HuH-7 (cell line): ENCODE measurements around the gene ZNF57.
"Not testable (repeated sequence)": the region's sequence is repeated elsewhere in the genome, so short reads cannot be mapped to it uniquely, and the experiment has no call there.

ENCODE experiments used
- DNase-seq: peaks from one replicate; pipeline ENCODE4 v3.0.0; 2011; ENCODE audit warnings: low spot score

ZNF57 gene

DNA sequence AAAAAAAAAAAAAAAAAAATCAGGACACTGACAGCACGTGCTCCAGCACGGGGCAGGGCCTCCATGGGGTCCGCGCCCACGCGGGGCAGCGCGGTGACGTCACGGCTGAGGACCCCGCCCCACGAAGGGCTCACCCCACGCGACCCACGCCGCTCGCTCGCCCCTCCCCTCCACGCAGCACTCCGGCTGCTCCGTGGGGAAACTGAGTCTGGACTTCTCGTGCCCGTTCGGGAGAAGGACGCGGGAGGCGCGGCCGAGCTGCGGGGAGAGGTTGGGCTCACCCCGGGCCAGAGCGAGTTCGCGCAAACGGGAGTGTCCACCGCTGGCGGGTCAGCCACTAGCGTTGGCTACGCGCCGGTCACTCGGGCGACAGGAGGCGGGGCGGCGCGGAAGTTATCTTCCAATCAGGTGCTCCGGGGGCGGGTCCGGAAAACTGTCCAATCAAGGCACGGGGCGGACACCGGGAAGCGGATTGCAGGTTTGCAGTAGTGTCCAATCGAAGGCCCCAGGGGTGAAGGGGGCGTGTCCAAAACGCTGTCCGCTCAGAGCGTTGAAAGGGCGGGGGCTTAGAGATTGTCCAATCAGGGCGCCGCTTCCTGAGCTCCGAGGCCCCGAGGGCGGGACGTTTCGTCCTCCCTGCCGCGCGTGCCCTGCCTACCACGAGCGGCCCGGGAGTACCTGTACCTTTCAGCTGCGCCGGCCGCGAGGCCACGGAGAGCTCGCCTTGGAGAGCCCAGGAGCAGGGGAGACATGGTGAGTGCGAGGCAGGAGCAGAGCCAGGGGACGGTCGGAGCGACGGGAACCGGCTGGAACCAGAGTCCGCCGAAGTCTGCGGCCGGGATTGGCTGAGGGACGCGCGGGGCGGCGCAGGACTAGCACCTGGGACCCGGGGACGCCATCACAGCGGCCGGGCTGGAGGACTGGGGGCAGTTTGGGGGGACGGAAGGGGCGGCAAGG, at the start of gene ZNF57:
Gene ZNF57, plus strand, starts transcription at position 633 of the 957 bp plus-strand sequence. Its CDS starts 118 bp downstream, at position 751.
- peak; percentile 97 for DNase-seq

DNA sequence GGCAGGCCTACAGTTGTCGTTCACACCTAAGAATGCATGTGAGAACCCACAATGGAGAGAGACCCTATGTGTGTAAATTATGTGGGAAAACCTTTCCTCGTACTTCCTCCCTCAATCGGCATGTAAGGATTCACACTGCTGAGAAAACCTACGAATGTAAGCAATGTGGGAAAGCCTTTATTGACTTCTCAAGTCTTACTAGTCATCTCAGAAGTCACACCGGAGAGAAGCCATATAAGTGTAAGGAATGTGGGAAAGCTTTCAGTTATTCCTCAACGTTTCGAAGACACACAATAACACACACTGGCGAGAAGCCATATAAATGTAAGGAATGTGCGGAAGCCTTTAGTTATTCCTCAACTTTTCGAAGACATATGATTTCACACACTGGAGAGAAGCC, 48.1 kb upstream of the ZNF57 start:
- no peak for DNase-seq

DNA sequence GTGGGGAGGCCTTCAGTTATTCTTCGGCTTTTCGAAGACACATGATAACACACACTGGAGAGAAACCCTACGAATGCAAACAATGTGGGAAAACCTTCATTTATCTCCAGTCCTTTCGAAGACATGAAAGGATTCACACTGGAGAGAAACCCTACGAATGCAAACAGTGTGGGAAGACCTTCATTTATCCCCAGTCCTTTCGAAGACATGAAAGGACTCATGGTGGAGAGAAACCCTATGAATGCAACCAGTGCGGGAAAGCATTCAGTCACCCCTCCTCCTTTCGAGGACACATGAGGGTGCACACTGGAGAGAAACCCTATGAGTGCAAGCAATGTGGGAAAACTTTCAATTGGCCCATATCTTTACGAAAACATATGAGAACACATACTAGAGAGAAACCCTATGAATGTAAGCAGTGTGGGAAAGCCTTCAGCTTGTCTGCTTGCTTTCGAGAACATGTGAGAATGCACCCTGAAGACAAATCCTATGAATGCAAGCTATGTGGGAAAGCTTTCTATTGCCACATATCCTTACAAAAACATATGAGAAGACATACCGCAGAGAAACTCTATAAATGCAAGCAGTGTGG, 47.6 kb upstream of the ZNF57 start:
- no peak for DNase-seq

DNA sequence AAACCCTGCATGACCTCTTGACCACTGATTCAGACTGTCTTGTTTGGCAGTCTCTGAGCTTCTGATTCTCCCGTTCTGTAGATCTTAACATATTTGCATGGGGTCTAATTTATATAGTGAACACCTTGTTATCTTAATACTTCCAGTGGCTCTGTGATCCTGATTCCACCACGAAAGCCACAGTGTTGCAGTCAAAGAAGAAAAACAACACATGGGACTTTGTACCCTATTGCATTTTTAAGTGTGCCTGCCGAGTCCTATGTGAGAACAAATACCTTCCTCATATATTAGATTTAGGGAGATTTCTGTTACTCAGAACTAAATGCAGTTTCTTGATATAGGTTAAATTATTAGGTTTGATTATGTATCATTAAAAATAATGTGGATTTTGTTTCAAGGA, 45.9 kb upstream of the ZNF57 start:
- DNase-seq = no peak

DNA sequence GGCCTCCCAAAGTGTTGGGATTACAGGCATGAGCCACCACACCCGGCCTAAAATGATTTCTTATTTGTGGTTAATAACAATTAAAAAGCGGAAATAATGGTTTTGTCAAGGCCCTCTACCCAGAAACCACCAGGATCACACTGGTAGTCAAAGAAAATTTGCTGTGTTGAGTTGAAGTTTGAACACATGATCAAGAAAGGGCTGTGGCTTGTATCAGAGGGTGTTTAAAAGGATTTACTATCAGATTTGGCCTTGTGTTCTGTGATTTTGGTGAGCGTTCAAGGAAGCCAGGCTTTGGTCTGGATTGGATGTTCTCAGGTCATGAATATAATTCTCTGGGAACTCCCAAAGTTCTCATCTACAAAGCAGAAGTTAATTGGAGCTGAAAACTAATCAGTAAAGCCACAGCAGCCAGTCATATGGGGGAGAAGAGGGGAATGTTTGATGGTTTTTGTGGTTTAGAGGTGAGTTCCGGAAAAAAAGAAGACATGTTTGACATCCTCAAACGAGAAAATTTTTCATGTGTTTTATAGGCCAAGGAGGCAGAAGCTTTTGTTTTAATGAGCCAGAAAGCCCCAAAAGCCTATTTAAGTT, 44.2 kb upstream of the ZNF57 start:
- DNase-seq = no peak

DNA sequence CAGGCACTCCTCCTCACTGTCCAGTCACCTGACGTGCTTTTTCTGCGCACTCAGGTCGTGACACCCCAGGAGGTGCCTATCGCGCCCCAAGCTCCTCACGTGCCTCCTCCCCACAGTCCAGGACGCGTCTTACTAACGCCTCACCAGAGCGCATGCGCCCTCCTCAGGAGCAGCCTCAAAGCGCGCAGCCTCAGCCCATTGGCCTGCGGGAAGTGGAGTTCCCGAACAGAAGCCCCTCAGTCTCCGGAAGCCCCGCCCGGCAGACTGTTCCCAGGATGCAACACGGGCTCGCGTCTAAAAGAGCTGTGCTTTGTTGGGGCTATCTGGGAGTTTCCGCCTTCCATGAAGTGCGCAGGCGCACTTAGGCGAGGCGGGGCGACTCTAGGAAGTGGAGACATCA, 41.9 kb upstream of the ZNF57 start:
- DNase-seq = no peak

DNA sequence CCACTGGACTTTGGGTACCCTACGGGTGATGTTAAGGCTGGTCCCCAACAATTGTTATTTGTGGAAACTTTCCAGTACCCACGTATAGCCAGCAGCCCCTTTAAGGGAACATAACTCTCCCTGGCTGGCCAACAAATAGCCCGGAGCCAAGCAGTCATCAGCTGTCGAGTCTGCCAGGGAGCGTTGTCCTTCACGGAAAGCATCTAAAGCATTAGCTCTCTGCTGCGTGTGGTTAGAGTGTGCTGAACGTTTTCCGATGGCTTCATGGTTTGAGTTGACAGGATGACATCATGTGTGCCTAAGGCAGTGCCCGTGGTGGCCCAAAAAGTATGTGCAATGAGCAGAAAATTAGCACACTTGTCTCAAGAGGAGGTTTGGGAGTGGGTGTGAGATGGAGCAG, 36.9 kb upstream of the ZNF57 start:
- no peak for DNase-seq

DNA sequence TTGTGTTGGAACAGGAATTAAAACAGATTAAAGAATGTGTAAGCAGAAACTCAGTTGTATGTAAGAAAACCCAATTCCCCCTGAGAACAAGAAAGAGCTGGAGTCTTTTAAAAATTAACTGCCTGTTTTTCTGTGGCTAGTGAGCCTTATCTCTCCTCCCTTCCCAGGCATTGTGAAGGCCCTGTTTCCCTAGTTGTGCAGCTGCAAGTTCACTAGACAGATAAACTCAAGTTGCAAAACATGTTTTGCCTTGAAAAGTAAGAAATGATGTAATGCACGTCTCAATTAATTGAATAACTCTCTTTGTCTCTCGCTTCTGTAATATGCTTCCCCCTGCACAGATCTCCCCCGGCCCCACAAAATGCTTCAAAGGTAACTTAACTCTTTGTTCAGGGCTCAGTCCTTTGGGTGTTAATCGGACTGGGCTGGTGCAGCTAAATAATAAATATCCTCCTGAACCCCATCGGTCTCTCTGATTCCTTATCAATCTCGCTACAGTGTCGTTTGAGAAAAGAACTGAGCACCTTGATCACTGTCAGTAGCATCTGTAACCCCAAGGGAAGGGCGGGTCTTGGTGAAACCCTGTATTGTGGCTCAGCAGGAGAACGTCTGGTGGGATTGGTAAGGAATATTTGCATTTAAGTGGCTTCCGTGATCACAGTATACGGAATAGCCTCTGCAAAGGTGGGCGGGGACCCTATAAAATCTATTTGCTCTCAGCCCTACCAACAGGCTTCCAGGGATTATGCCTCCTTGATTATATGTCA, 35.2 kb upstream of the ZNF57 start:
- no peak for DNase-seq

DNA sequence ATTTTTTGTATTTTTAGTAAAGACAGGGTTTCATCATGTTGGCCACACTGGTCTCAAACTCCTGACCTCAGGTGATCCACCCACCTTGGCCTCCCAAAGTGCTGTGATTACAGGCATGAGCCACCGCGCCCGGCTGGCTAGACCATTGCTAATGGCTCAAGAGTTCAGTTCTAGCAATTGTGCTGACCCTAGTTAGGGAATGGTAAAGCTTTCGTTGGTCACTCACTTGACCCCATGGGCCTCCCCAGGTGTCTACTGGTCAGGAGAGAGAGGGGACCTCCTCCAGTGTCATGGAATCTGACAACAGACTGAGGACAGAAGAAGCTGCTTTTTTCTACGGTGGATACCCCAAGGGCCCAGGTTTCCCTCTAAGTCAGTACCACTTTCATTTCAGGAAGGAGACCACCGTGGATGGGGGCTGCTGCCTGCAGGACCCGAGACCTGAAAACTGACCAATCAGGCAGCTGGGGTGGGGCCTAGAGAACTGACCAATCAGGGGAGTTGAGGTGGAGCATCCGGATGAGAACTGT, 34.2 kb upstream of the ZNF57 start:
- no peak for DNase-seq

DNA sequence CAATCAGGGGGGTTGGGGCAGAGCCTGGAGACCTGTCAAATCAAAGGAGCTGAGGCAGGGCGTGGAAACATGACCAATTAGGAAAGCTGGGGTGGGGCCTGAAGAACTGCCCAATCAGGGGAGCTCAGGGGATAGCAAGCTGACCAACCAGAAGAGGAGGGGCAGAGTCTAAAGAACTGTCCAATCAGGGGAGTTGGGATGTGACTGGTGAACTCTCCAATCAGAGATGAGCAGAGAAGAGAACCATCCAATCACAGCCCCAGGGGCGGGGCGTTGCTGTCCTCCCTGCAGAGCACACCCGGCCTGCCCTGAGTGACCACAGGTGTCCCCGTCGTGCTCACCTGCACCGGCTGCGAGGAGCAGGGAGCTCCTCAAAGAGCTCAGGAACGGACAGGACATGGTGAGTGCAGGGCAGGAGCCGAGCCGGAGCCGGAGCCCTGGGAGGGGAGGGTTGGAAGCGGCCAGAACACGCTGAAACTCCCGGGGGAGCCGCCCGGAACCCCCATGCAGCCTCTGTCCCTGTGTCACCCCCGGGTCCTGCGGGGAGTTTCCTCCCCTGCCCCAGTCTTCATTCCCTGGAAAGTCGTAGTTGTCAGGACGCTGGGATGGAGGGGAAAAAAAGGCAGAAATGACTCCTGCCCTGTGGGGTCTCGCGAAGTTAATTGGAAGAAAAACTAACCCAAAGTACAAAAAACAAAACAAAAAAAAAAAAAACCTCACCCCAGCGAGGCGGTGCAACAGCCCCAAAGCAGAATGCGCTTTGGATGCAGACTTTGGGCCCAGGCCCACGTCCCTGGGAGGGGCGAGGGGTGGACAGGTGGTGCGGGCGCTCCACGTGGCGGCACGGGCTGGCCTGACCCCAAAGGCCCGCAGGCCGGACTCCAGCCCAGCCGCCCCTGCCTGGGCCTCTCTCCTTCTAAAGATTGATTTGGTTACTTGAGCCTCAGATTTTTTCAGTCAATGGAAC, 33.4 kb upstream of the ZNF57 start, which contains the start of gene ZNF556:
Gene ZNF556, plus strand, starts transcription at position 311 of the 967 bp plus-strand sequence. Its CDS starts 87 bp downstream, at position 398.
- DNase-seq = no peak

DNA sequence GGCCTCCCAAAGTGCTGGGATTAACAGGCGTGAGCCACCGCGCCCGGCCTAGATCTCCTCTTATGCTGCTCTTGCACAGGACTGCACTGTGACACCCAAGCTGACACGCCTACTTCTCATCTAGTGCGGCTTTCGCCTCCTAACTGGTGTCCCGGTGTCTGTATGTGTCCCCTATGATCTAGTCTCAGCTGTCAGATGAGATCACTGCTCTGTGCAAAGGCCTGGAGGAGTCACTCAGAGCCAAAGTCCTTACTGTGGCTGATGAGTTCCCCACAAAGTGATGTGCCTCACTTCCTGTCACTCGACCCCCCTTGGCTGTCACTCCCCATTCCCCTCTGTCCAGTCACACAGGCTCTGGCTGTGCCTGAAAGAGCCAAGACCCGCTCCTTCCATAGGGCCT, 31.1 kb upstream of the ZNF57 start:
- no peak for DNase-seq

DNA sequence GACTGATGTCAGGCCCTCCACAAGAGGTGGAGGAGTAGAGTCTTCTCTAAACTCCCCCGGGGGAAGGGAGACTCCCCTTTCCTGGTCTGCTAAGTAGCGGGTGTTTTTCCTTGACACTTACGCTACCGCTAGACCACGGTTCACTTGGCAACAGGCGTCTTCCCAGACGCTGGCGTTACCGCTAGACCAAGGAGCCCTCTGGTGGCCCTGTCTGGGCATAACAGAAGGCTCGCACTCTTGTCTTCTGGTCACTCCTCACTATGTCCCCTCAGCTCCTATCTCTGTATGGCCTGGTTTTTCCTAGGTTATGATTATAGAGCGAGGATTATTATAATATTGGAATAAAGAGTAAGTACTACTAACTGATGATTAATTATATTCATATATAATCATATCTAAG, 28.6 kb upstream of the ZNF57 start:
- DNase-seq = not testable (repeated sequence)

DNA sequence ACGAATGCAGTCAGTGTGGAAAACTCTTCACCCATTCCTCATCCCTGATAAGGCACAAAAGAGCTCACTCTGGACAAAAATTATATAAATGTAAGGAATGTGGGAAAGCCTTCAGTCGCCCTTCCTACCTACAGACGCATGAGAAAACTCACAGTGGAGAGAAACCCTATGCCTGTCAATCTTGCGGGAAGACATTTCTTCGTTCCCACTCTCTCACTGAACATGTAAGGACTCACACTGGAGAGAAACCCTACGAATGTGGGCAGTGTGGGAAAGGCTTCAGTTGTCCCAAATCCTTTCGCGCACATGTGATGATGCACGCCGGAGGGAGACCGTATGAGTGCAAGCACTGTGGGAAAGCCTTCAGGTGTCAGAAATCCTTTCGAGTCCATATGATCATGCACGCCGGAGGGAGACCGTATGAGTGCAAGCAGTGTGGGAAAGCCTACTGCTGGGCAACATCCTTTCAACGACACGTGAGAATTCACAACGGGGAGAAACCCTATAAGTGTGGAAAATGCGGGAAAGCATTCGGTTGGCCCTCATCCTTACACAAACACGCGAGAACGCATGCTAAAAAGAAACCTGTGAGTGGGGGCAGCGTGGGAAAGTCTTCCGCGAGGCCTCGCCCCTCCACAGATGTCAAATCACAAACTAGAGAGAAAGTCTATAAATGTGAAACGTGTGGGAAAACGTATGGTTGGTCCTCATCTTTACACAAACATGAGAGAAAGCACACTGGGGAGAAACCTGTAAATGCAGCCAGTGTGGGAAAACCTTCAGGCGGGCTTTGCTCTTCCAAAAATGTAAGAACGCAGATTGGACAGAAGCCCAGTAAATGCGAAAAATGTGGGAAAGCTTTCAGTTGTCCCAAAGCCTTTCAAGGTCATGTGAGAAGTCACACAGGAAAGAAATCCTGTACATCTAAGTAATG, 23.1 kb upstream of the ZNF57 start:
- DNase-seq = no peak

DNA sequence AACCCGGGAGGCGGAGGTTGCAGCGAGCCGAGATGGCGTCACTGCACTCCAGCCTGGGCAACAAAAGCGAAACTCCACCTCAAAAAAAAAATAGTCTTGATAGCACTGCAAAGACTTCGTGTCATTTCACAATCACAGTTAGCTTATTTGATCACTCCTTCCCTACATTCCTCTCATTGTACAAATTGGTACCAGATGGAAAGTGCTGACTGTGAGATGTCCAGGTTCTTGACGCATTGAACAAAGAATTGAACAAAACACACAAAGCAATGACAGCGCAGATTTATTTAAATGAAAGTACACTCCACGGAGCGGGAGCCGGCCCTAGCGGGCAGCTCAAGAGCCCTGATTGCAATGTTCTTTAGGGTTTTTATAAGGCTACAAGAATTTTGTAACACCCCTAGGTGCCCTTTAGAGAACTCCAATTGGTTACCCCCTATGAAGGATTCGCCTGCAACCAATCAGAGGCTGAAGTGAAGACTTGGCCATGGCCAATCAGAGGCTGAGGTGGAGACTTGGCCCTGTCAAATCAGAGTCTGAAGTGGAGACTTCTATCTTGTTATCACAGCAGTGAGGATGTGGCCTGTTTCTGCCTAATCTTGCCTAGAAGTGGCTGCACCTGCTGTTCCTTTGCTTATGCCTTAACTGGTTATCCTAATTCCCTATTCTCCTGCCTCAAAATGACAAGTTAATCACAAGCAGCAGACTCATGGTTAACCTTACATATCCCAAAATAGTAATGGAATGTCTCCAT, 16.9 kb upstream of the ZNF57 start:
- DNase-seq = no peak

DNA sequence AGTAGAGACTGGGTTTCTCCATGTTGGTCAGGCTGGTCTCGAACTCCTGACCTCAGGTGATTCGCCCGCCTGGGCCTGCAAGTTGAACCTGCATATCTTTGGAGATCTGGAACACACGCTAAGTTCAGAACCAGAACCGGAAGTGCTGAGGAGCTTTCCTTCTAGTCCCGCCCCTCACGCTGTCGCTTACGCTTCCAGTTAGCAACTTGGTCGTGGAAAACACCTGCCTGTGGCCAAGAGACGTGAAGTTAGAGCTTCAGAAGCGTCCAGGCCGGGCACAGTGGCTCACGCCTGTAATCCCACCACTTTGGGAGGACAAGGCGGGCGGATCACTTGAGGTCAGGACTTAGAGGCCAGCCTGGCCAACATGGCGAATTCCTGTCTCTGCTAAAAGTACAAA, 15.0 kb upstream of the ZNF57 start:
- DNase-seq = no peak

DNA sequence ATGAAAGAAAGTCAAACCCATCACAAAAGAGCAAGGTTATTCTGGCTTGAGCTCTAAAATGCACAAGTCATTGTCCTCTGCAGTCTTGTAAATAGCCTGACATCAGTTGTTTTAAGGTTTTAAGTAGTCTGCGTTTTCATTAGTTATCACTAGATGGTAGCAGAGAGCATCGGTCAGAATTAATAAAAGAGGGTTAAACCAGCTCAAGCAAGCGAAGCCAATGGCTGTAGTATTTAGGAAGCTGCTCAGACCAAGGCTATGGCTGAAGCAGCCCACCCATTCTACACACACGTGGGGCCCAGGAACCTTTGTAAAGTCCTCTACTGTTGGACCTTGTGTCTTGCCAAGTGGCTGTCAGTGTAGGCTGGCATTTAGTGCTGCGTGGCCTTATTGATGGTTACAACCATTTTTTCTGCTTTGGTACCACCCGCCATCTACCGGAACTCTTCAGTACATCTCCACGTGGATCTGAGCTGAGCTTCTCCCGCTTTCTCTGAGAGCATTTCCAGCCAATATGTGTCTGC, 13.3 kb upstream of the ZNF57 start:
- peak; percentile 53 for DNase-seq

DNA sequence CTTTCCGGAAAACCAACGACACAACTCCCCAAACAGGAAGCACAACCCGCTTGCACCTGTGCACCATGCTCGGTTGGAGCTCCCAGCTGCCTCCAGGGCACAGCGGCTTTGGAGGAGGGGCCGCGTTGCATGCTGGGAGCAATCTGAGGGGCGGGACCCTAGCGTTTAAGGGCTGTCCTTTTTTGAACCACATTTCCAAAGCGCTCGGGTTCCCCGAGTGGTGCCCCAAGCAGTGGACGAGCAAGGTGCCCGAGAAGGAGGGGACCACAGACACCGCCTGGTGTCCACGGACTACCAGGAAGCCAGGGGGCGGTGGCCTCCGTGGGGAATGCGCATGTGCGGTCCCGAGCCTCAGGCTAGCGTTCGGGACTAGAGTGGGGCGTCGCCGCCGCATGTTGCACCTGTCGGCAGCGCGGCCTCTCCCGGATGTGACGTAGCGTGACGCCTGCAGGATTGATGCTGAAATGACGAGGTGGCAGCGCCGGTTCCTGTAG, 11.9 kb upstream of the ZNF57 start:
- no peak for DNase-seq

DNA sequence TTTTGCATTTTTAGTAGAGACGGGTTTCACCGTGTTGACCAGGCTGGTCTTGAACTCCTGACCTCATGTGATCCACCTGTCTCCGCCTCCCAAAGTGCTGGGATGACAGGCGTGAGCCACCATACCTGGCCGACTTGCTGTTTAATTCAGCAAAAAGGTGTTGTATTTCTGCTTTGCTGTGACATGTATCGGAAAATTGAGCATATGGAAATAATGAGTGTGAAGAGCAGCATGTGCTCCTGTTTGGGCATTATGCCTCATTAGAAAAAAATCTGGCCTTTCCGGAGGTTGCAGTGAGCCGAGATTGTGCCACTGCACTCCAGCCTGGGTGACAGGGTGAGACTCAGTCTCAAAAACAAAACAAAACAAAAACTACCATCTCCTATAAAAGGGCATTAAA, 10.2 kb upstream of the ZNF57 start:
- not testable (repeated sequence) for DNase-seq
